HCT116 (cell line): ENCODE data around the gene THAP5. TPM values are rescaled to one million over a fixed set of nuclear protein-coding genes. Genes with fewer than 3 reads are reported as not detected.

ENCODE experiments used
- ATAC-seq: fragments of 200-7000 bp; cut with Tn5 transposase; 2 replicates; pipeline ENCODE4 v1.9.1; 2020; ENCODE audit warnings: mild to moderate bottlenecking, moderate library complexity
- BruUV-seq: library from RNA; stranded (reverse); fragments of 400-500 nt; replicated peaks from 2 replicates; lab custom pipeline; 2021; lab: Mats Ljungman, UMichigan
- CTCF ChIA-PET: fragments of 300-600 bp; sonication (Branson Sonifier 250); formaldehyde crosslinking; loops from one replicate; lab custom pipeline; 2021; ENCODE audit warnings: antibody characterized with exemption; lab: Charles Lee
- POLR2A ChIA-PET: fragments of 300-600, 350-600 bp; sonication (Branson Sonifier 250); formaldehyde crosslinking; loops from one replicate; lab custom pipeline; 2021; ENCODE audit warnings: antibody characterized with exemption; lab: Charles Lee
- RAD21 ChIA-PET, 2 experiments: fragments of 300-600 bp; sonication (Branson Sonifier 250); formaldehyde crosslinking; loops; one replicate each; lab custom pipeline; 2023; ENCODE audit warnings: low total read pairs in 2 of 2; ENCODE audit not compliant: uncharacterized antibody in 2 of 2, unreplicated experiment in 2 of 2, low non-redundant PET in 1 of 2; lab: Charles Lee
- DNase-seq: peaks from one replicate; pipeline ENCODE4 v3.0.0-alpha.2; 2010; ENCODE audit warnings: low read depth, low spot score
- H2AFZ ChIP-seq: fragments of 200-600 bp; shearing (Covaris generic), sonication (generic); 2 replicates; pipeline ENCODE4 v1.6.1; 2017; ENCODE audit warnings: low read depth, mixed run types, mixed read lengths, antibody characterized with exemption, low read length; ENCODE audit not compliant: poor library complexity, severe bottlenecking
- H3K27ac ChIP-seq: 2 replicates; pipeline ENCODE4 v1.5.1; 2012; ENCODE audit warnings: low read depth, low read length
- H3K27me3 ChIP-seq: fragments of 200-600 bp; sonication (generic); 2 replicates; pipeline ENCODE4 v1.6.1; 2016; ENCODE audit warnings: mixed run types, low read length, mixed read lengths; ENCODE audit not compliant: insufficient read depth
- H3K36me3 ChIP-seq, 2 experiments: fragments of 200-500 bp in 1 of 2; fragments of 200-600 bp in 1 of 2; sonication (Bioruptor generic) in 1 of 2; sonication (generic) in 1 of 2; 2 replicates each; pipeline versions ENCODE4 v1.5.1 to v1.6.1; 2014 to 2016; ENCODE audit warnings: low read length in 2 of 2, inconsistent platforms in 1 of 2, mixed read lengths in 1 of 2, mixed run types in 1 of 2; ENCODE audit not compliant: insufficient read depth in 2 of 2, control insufficient read depth in 1 of 2
- H3K4me1 ChIP-seq, 2 experiments: fragments of 200-600 bp in 1 of 2; sonication (generic) in 1 of 2; 2 replicates each; pipeline versions ENCODE4 v1.5.1 to v1.6.1; 2012 to 2017; ENCODE audit warnings: low read length in 2 of 2, inconsistent platforms in 1 of 2, mild to moderate bottlenecking in 1 of 2, mixed read lengths in 1 of 2, mixed run types in 1 of 2, moderate library complexity in 1 of 2; ENCODE audit not compliant: insufficient read depth in 2 of 2, control insufficient read depth in 1 of 2
- H3K4me2 ChIP-seq: fragments of 200-600 bp; sonication (generic); 2 replicates; pipeline ENCODE4 v1.6.1; 2017; ENCODE audit warnings: mixed run types, low read length, mixed read lengths
- H3K4me3 ChIP-seq, 2 experiments: fragments of 200-600 bp in 1 of 2; sonication (generic) in 1 of 2; replicated peaks in 1 of 2; 2 replicates each; pipeline ENCODE4 v1.5.1; 2011 to 2016; ENCODE audit warnings: low read length in 2 of 2, control low read depth in 1 of 2, low read depth in 1 of 2, mild to moderate bottlenecking in 1 of 2, mixed read lengths in 1 of 2, mixed run types in 1 of 2
- H3K79me2 ChIP-seq: fragments of 200-600 bp; sonication (generic); 2 replicates; pipeline ENCODE4 v1.6.1; 2017; ENCODE audit warnings: mild to moderate bottlenecking, mixed run types, low read length, moderate library complexity, mixed read lengths; ENCODE audit not compliant: insufficient read depth
- H3K9ac ChIP-seq: fragments of 200-600 bp; sonication (generic); 2 replicates; pipeline ENCODE4 v1.6.1; 2016; ENCODE audit warnings: low read length, mixed read lengths
- H3K9me2 ChIP-seq: fragments of 200-600 bp; sonication (generic), shearing (Covaris generic); 2 replicates; pipeline ENCODE4 v1.6.1; 2017; ENCODE audit warnings: mixed run types, mild to moderate bottlenecking, moderate library complexity; ENCODE audit not compliant: insufficient read depth
- H3K9me3 ChIP-seq, 2 experiments: fragments of 200-500 bp in 1 of 2; fragments of 200-600 bp in 1 of 2; sonication (Bioruptor generic) in 1 of 2; sonication (generic) in 1 of 2; 2 replicates each; pipeline ENCODE4 v1.6.1; 2014 to 2017; ENCODE audit warnings: low read length in 2 of 2, mixed read lengths in 2 of 2, inconsistent platforms in 1 of 2, low read depth in 1 of 2, mild to moderate bottlenecking in 1 of 2, mixed run types in 1 of 2, moderate library complexity in 1 of 2; ENCODE audit not compliant: control insufficient read depth in 1 of 2, insufficient read depth in 1 of 2
- H4K20me1 ChIP-seq: fragments of 200-600 bp; sonication (generic), shearing (Covaris generic); 2 replicates; pipeline ENCODE4 v1.6.1; 2017; ENCODE audit warnings: mixed run types, mild to moderate bottlenecking, moderate library complexity; ENCODE audit not compliant: insufficient read depth
- CEBPB ChIP-seq: IDR thresholded peaks from 2 replicates; pipeline ENCODE4 v1.6.1; 2012; ENCODE audit warnings: low read depth
- EGR1 ChIP-seq: IDR thresholded peaks from 2 replicates; pipeline ENCODE4 v1.6.1; 2012; ENCODE audit warnings: low read depth
- ELF1 ChIP-seq: IDR thresholded peaks from 2 replicates; pipeline ENCODE4 v1.6.1; 2012; ENCODE audit warnings: low read depth, borderline replicate concordance
- FOSL1 ChIP-seq: IDR thresholded peaks from 2 replicates; pipeline ENCODE4 v1.6.1; 2012; ENCODE audit warnings: low read depth
- JUND ChIP-seq: IDR thresholded peaks from 2 replicates; pipeline ENCODE4 v1.6.1; 2012
- POLR2AphosphoS5 ChIP-seq: IDR thresholded peaks from 2 replicates; pipeline ENCODE4 v1.6.1; 2011; ENCODE audit warnings: mild to moderate bottlenecking, low read depth, low read length, moderate library complexity
- RAD21 ChIP-seq: IDR thresholded peaks from 2 replicates; pipeline ENCODE4 v1.6.1; 2012; ENCODE audit warnings: low read depth, mild to moderate bottlenecking
- SIN3A ChIP-seq: IDR thresholded peaks from 2 replicates; pipeline ENCODE4 v1.6.1; 2012; ENCODE audit warnings: low read depth
- intact Hi-C: fragments of 100-400 bp; cut with micrococcal nuclease; formaldehyde crosslinking; loops from 2 replicates; pipeline ENCODE4 v1.10.0; 2022
- total RNA-seq: library from RNA; stranded (reverse); gene quantifications from one replicate; pipeline ENCODE4 v1.2.1, GENCODE V29; 2021; ENCODE audit not compliant: unreplicated experiment
- TF ChIP-seq, protein P1 (sequence below): IDR thresholded peaks from 2 replicates; pipeline ENCODE4 v1.6.1; 2012
- TF ChIP-seq, protein P2 (sequence below): IDR thresholded peaks from 2 replicates; pipeline ENCODE4 v1.6.1; 2012; ENCODE audit warnings: low read depth
- TF ChIP-seq, protein P3 (sequence below), 3 experiments: fragments of 200-600 bp in 1 of 3; sonication (generic) in 1 of 3; IDR thresholded peaks in 2 of 3; conservative IDR thresholded peaks in 1 of 3; 2 replicates each; pipeline ENCODE4 v1.5.1; 2012 to 2017; ENCODE audit warnings: low read depth in 2 of 3, low read length in 2 of 3, antibody characterized with exemption in 1 of 3, borderline replicate concordance in 1 of 3, control low read depth in 1 of 3, mild to moderate bottlenecking in 1 of 3, mixed read lengths in 1 of 3, mixed run types in 1 of 3, moderate library complexity in 1 of 3; ENCODE audit not compliant: insufficient read depth in 1 of 3

Gene THAP5
- total RNA-seq, 1 experiment from 2014 or later, result 29.3 TPM

DNA sequence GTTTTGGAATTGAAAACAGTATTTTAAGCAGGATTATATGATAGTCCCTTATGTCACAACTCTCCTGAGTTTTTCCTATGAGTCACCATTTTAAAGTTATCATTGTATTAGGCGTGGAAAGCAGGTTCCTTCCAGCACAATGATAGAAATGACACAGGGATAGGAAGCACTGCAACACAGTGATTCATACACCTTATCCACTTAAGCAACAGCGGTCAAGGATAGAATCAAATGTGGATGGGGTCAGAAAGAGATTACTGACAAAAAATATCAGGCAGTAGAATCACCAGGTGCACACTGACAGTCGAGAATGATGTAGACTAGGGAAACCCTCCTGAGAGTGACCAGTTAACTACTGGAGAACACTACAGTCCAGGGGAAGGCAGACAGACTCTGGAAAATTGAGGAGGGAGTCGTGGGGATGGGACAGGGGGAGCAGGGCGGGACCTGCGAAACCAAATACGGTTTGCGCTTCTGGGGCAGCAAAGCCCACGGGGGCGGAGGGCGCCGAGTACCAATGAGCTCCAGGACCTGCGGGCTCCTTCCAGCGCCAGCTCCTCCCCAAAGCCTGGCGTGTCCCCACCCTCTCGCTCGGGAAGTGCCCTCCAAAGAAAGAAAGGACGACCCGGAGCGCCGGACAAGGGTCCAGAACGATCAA, 44.0 kb downstream of the THAP5 start:
- Histone ChIP-seq H3K27me3 (no peaks in the 10 kb centered on the region), H3K27ac (peak overlapping the region; percentile 69), H3K9me3 (no peaks in the 10 kb centered on the region), H2AFZ (no peak overlapping the region), H3K9ac (peak overlapping the region; percentile 71), H3K9me2 (no peaks in the 10 kb centered on the region), H3K4me2 (peak overlapping the region; percentile 79), H3K4me3 (peak overlapping the region; percentile 73 to 78), H3K79me2 (peaks cover 8% of the 10 kb centered on the region), H4K20me1 (no peaks in the 10 kb centered on the region)
- TSS peak; percentile 65 for BruUV-seq
- intact Hi-C loops, result loop anchor here (5.0 kb wide), 1 partner anchor 42 kb away; the partner anchor contains the start of genes DNAJB9 and THAP5
- DNase-seq (peak; percentile 77), ATAC-seq (peak; percentile 77)
- RAD21 ChIA-PET, result no interaction called here
- CTCF ChIA-PET, result interaction anchor here (1.2 to 1.3 kb wide), 2 partner anchors 28 to 379 kb away, joined by 4 to 10 read pairs; no protein-coding TSS in a partner anchor
- POLR2A ChIA-PET, result interaction anchor here (1.2 to 1.9 kb wide), 3 partner anchors 13 to 54 kb away, joined by 3 to 9 read pairs (median 3); partner anchors contain the start of genes DNAJB9 and THAP5
- TF ChIP-seq JUND (peak; percentile 20; the same call in 1 of the 2 replicates), CEBPB (peak; percentile 45; the same call in 1 of the 2 replicates), POLR2AphosphoS5 (0 out of 2 replicates have a peak, but pooled peaks have one; percentile 50)
- TF ChIP-seq, protein P1, sequence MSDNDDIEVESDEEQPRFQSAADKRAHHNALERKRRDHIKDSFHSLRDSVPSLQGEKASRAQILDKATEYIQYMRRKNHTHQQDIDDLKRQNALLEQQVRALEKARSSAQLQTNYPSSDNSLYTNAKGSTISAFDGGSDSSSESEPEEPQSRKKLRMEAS, result no peak
- TF ChIP-seq, all 23 proteins: peak for 3
- peaks cover 6 to 24% of the 10 kb centered on the region in 2 experiments; a peak in 3 of 4 replicates for H3K4me1 ChIP-seq
- H3K36me3 ChIP-seq, result no peaks in the 10 kb centered on the region

DNA sequence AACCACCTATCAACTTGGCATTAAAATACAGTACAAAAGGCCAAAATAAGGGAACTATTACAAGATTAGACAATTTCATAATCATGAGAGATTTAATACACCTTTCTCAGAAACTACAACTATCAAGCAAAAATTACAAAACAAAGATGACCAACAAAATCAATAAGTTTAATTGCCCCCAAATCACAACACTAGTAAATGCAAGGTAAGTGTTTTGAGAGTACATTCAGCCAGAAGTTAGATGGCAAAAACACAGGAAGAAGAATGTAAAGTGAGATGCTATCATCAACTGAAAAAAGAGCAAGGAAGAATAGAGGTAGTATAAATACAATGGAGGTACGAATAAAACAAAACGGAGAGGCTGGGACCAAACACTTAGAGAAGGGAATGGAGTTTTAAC, 46.7 kb downstream of the THAP5 start:
- RAD21 ChIA-PET, result no interaction called here
- POLR2A ChIA-PET, result no interaction called here
- TF ChIP-seq JUND (no peak), SIN3A (no peak), RAD21 (no peak), ELF1 (no peak), FOSL1 (no peak), EGR1 (no peak)
- TF ChIP-seq, protein P2, sequence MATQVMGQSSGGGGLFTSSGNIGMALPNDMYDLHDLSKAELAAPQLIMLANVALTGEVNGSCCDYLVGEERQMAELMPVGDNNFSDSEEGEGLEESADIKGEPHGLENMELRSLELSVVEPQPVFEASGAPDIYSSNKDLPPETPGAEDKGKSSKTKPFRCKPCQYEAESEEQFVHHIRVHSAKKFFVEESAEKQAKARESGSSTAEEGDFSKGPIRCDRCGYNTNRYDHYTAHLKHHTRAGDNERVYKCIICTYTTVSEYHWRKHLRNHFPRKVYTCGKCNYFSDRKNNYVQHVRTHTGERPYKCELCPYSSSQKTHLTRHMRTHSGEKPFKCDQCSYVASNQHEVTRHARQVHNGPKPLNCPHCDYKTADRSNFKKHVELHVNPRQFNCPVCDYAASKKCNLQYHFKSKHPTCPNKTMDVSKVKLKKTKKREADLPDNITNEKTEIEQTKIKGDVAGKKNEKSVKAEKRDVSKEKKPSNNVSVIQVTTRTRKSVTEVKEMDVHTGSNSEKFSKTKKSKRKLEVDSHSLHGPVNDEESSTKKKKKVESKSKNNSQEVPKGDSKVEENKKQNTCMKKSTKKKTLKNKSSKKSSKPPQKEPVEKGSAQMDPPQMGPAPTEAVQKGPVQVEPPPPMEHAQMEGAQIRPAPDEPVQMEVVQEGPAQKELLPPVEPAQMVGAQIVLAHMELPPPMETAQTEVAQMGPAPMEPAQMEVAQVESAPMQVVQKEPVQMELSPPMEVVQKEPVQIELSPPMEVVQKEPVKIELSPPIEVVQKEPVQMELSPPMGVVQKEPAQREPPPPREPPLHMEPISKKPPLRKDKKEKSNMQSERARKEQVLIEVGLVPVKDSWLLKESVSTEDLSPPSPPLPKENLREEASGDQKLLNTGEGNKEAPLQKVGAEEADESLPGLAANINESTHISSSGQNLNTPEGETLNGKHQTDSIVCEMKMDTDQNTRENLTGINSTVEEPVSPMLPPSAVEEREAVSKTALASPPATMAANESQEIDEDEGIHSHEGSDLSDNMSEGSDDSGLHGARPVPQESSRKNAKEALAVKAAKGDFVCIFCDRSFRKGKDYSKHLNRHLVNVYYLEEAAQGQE, result no peak
- TF ChIP-seq, protein P3, sequence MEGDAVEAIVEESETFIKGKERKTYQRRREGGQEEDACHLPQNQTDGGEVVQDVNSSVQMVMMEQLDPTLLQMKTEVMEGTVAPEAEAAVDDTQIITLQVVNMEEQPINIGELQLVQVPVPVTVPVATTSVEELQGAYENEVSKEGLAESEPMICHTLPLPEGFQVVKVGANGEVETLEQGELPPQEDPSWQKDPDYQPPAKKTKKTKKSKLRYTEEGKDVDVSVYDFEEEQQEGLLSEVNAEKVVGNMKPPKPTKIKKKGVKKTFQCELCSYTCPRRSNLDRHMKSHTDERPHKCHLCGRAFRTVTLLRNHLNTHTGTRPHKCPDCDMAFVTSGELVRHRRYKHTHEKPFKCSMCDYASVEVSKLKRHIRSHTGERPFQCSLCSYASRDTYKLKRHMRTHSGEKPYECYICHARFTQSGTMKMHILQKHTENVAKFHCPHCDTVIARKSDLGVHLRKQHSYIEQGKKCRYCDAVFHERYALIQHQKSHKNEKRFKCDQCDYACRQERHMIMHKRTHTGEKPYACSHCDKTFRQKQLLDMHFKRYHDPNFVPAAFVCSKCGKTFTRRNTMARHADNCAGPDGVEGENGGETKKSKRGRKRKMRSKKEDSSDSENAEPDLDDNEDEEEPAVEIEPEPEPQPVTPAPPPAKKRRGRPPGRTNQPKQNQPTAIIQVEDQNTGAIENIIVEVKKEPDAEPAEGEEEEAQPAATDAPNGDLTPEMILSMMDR (IDR thresholded peaks at IDR 0.05 in 2 of 3, conservative IDR thresholded peaks at IDR 0.05 in 1 of 3; ENCODE audit: borderline replicate concordance in 1 of 3, insufficient read depth in 1 of 3, low read depth in 2 of 3, low read length in 2 of 3), result no peak
- Histone ChIP-seq H3K79me2 (peaks cover 8% of the 10 kb centered on the region), H3K9me2 (no peaks in the 10 kb centered on the region), H3K27me3 (no peaks in the 10 kb centered on the region), H3K9me3 (no peaks in the 10 kb centered on the region), H3K4me2 (no peak overlapping the region), H3K27ac (no peak overlapping the region), H3K4me3 (no peak overlapping the region), H3K4me1 (peaks cover 6 to 18% of the 10 kb centered on the region in 2 experiments; a peak in 3 of 4 replicates), H3K36me3 (no peaks in the 10 kb centered on the region), H3K9ac (no peak overlapping the region), H4K20me1 (no peaks in the 10 kb centered on the region), H2AFZ (no peak overlapping the region)
- DNase-seq, result no peak
- no peak for ATAC-seq
- intact Hi-C loops, result no loop called here
- CTCF ChIA-PET, result no interaction called here
- no TSS peak for BruUV-seq
